ENCODE data around the gene REEP5.

Gene REEP5

DNA sequence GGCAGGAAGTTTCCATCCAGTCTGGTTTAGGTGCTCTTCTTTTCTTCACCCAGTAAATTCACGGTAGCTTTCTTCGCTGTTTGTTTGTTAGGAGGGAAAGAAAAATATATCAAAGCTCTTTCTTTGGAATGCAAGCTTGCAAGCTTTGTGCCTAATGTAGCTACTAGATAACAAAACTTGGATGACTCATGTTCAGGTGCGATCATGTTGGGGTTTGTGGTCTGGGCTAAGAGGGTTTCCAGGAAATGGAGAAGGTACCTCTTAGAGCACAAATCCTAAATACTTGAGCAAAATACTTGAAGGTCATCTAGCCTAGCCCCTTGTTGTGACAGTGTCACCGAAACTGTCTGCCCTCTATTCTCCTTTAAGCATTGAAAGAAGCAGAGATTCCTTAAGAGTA, 43.3 kb downstream of the REEP5 start:
- H3K4me1 ChIP-seq (ENCODE audit: control insufficient read depth in 1 of 2, insufficient read depth in 2 of 2, low read length in 2 of 2): no peaks in the 10 kb centered on the region
- H3K27ac ChIP-seq (ENCODE audit: low read length): no peak overlapping the region
- H3K27me3 ChIP-seq (ENCODE audit: low read depth, low read length): no peaks in the 10 kb centered on the region
- H3K4me3 ChIP-seq (ENCODE audit: low read depth in 1 of 2, low read length in 2 of 2): no peak overlapping the region
- H3K9me3 ChIP-seq (ENCODE audit: control insufficient read depth in 1 of 2, low read length in 2 of 2): no peaks in the 10 kb centered on the region
- peaks cover 34 to 36% of the 10 kb centered on the region in 2 donors for H3K36me3 ChIP-seq (ENCODE audit: control insufficient read depth in 1 of 2, insufficient read depth in 2 of 2, low read length in 2 of 2)

GRCh38 chr5:112878101-112878500, 43.9 kb downstream of the REEP5 start:
- Histone ChIP-seq H3K27ac (ENCODE audit: low read length) (no peak overlapping the region), H3K9me3 (ENCODE audit: control insufficient read depth in 1 of 2, low read length in 2 of 2) (no peaks in the 10 kb centered on the region), H3K27me3 (ENCODE audit: low read depth, low read length) (no peaks in the 10 kb centered on the region), H3K36me3 (ENCODE audit: control insufficient read depth in 1 of 2, insufficient read depth in 2 of 2, low read length in 2 of 2) (peaks cover 28 to 36% of the 10 kb centered on the region in 2 donors), H3K4me1 (ENCODE audit: control insufficient read depth in 1 of 2, insufficient read depth in 2 of 2, low read length in 2 of 2) (no peaks in the 10 kb centered on the region), H3K4me3 (ENCODE audit: low read depth in 1 of 2, low read length in 2 of 2) (no peak overlapping the region)

GRCh38 chr5:112876362-112876761, 45.7 kb downstream of the REEP5 start:
- H3K36me3 ChIP-seq (ENCODE audit: control insufficient read depth in 1 of 2, insufficient read depth in 2 of 2, low read length in 2 of 2): peaks cover 27% of the 10 kb centered on the region in 2 donors

DNA sequence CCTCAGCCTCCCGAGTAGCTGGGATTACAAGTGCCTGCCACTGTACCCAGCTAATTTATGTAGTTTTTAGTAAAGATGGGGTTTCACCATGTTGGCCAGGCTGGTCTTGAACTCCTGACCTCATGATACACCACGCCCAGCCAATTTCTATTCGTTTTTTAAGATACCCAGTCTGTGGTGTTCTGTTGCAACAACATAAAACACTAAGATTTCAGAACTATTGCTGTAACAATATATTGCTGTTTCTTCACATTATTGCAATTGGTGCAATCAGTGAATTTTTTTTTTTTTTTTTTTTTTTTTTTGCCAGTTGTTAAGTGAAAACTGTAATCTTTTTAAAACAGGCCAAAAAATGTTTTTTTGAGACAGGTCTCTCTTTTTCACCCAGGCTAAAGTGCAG, 51.1 kb downstream of the REEP5 start:
- no peak overlapping the region for H3K4me3 ChIP-seq (ENCODE audit: low read depth in 1 of 2, low read length in 2 of 2)
- no peaks in the 10 kb centered on the region for H3K9me3 ChIP-seq (ENCODE audit: control insufficient read depth in 1 of 2, low read length in 2 of 2)
- H3K27me3 ChIP-seq (ENCODE audit: low read depth, low read length): no peaks in the 10 kb centered on the region
- peaks cover 22 to 52% of the 10 kb centered on the region in 2 donors for H3K36me3 ChIP-seq (ENCODE audit: control insufficient read depth in 1 of 2, insufficient read depth in 2 of 2, low read length in 2 of 2)
- no peak overlapping the region for H3K27ac ChIP-seq (ENCODE audit: low read length)
- no peaks in the 10 kb centered on the region for H3K4me1 ChIP-seq (ENCODE audit: control insufficient read depth in 1 of 2, insufficient read depth in 2 of 2, low read length in 2 of 2)

More at GRCh38 chr5:112876362-112876761, 45.7 kb downstream of the REEP5 start:
- H3K27me3 ChIP-seq (ENCODE audit: low read depth, low read length): no peaks in the 10 kb centered on the region
- no peaks in the 10 kb centered on the region for H3K4me1 ChIP-seq (ENCODE audit: control insufficient read depth in 1 of 2, insufficient read depth in 2 of 2, low read length in 2 of 2)
- H3K9me3 ChIP-seq (ENCODE audit: control insufficient read depth in 1 of 2, low read length in 2 of 2): no peaks in the 10 kb centered on the region
- H3K4me3 ChIP-seq (ENCODE audit: low read depth in 1 of 2, low read length in 2 of 2): no peak overlapping the region
- H3K27ac ChIP-seq (ENCODE audit: low read length): no peak overlapping the region

GRCh38 chr5:112869948-112870347, 52.1 kb downstream of the REEP5 start:
- Histone ChIP-seq H3K27me3 (ENCODE audit: low read depth, low read length) (no peaks in the 10 kb centered on the region), H3K36me3 (ENCODE audit: control insufficient read depth in 1 of 2, insufficient read depth in 2 of 2, low read length in 2 of 2) (peaks cover 23 to 53% of the 10 kb centered on the region in 2 donors), H3K4me1 (ENCODE audit: control insufficient read depth in 1 of 2, insufficient read depth in 2 of 2, low read length in 2 of 2) (no peaks in the 10 kb centered on the region), H3K4me3 (ENCODE audit: low read depth in 1 of 2, low read length in 2 of 2) (no peak overlapping the region), H3K27ac (ENCODE audit: low read length) (no peak overlapping the region), H3K9me3 (ENCODE audit: control insufficient read depth in 1 of 2, low read length in 2 of 2) (no peaks in the 10 kb centered on the region)

GRCh38 chr5:112867411-112867810, 54.6 kb downstream of the REEP5 start:
- Histone ChIP-seq H3K27me3 (ENCODE audit: low read depth, low read length) (no peaks in the 10 kb centered on the region), H3K36me3 (ENCODE audit: control insufficient read depth in 1 of 2, insufficient read depth in 2 of 2, low read length in 2 of 2) (peaks cover 32 to 50% of the 10 kb centered on the region in 2 donors), H3K4me3 (ENCODE audit: low read depth in 1 of 2, low read length in 2 of 2) (no peak overlapping the region), H3K4me1 (ENCODE audit: control insufficient read depth in 1 of 2, insufficient read depth in 2 of 2, low read length in 2 of 2) (peaks cover 3 to 18% of the 10 kb centered on the region in 2 donors), H3K9me3 (ENCODE audit: control insufficient read depth in 1 of 2, low read length in 2 of 2) (no peaks in the 10 kb centered on the region), H3K27ac (ENCODE audit: low read length) (no peak overlapping the region)

DNA sequence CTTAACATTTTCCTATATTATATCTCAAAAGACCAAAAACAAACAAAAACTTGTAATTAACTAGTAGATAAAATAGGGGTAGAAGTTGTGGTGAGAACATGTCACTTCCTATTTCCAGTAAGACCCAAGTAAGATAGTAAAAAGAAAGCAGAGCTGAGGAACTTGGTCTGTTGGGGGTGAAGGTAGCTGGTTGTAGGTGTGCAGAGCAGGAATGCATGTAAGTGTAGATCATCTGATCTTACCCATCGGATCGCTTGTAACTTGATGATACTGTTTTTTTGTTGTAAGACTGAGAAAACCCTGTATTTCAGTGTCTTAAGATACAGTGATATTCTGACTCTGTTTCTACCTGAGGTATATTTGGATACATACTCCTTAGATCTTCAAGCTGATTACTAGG, 55.3 kb downstream of the REEP5 start:
- no peak overlapping the region for H3K27ac ChIP-seq (ENCODE audit: low read length)
- H3K9me3 ChIP-seq (ENCODE audit: control insufficient read depth in 1 of 2, low read length in 2 of 2): no peaks in the 10 kb centered on the region
- no peaks in the 10 kb centered on the region for H3K27me3 ChIP-seq (ENCODE audit: low read depth, low read length)
- H3K36me3 ChIP-seq (ENCODE audit: control insufficient read depth in 1 of 2, insufficient read depth in 2 of 2, low read length in 2 of 2): peaks cover 32 to 50% of the 10 kb centered on the region in 2 donors
- H3K4me3 ChIP-seq (ENCODE audit: low read depth in 1 of 2, low read length in 2 of 2): no peak overlapping the region
- peaks cover 6 to 25% of the 10 kb centered on the region in 2 donors for H3K4me1 ChIP-seq (ENCODE audit: control insufficient read depth in 1 of 2, insufficient read depth in 2 of 2, low read length in 2 of 2)

GRCh38 chr5:112865128-112865527, 56.9 kb downstream of the REEP5 start:
- Histone ChIP-seq H3K4me3 (ENCODE audit: low read depth in 1 of 2, low read length in 2 of 2) (no peak overlapping the region), H3K4me1 (ENCODE audit: control insufficient read depth in 1 of 2, insufficient read depth in 2 of 2, low read length in 2 of 2) (peaks cover 6 to 25% of the 10 kb centered on the region in 2 donors), H3K27me3 (ENCODE audit: low read depth, low read length) (no peaks in the 10 kb centered on the region), H3K36me3 (ENCODE audit: control insufficient read depth in 1 of 2, insufficient read depth in 2 of 2, low read length in 2 of 2) (peaks cover 32 to 49% of the 10 kb centered on the region in 2 donors), H3K27ac (ENCODE audit: low read length) (no peak overlapping the region), H3K9me3 (ENCODE audit: control insufficient read depth in 1 of 2, low read length in 2 of 2) (no peaks in the 10 kb centered on the region)

GRCh38 chr5:112863549-112863948, 58.5 kb downstream of the REEP5 start:
- Histone ChIP-seq H3K9me3 (ENCODE audit: control insufficient read depth in 1 of 2, low read length in 2 of 2) (no peaks in the 10 kb centered on the region), H3K36me3 (ENCODE audit: control insufficient read depth in 1 of 2, insufficient read depth in 2 of 2, low read length in 2 of 2) (peaks cover 32 to 35% of the 10 kb centered on the region in 2 donors), H3K4me3 (ENCODE audit: low read depth in 1 of 2, low read length in 2 of 2) (no peak overlapping the region), H3K27me3 (ENCODE audit: low read depth, low read length) (no peaks in the 10 kb centered on the region), H3K27ac (ENCODE audit: low read length) (no peak overlapping the region), H3K4me1 (ENCODE audit: control insufficient read depth in 1 of 2, insufficient read depth in 2 of 2, low read length in 2 of 2) (peaks cover 6 to 25% of the 10 kb centered on the region in 2 donors)

DNA sequence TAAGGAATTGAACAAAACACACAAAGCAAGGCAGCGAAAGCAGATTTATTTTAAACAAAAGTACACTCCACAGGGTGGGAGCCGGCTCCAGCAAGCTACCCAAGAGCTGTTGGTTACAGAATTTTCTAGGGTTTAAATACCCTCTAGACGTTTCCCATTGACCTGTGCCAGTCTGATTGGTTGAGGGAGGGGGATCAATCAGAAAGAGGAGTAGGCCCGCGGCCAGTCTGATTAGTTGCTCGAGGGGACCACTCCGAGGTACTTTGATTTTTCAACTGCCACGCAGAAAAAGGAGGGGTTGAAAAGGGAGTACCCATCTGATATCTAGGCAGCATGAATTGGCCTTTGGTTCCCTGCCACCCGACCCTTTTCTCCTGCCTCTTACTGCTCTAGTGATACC, 59.9 kb downstream of the REEP5 start:
- H3K27ac ChIP-seq (ENCODE audit: low read length): peak overlapping the region; percentile 95
- peaks cover 6 to 25% of the 10 kb centered on the region in 2 donors for H3K4me1 ChIP-seq (ENCODE audit: control insufficient read depth in 1 of 2, insufficient read depth in 2 of 2, low read length in 2 of 2)
- no peaks in the 10 kb centered on the region for H3K27me3 ChIP-seq (ENCODE audit: low read depth, low read length)
- H3K36me3 ChIP-seq (ENCODE audit: control insufficient read depth in 1 of 2, insufficient read depth in 2 of 2, low read length in 2 of 2): peaks cover 20 to 25% of the 10 kb centered on the region in 2 donors
- H3K4me3 ChIP-seq (ENCODE audit: low read depth in 1 of 2, low read length in 2 of 2): peak overlapping the region; percentile 85 to 99
- H3K9me3 ChIP-seq (ENCODE audit: control insufficient read depth in 1 of 2, low read length in 2 of 2): no peaks in the 10 kb centered on the region

GRCh38 chr5:112861638-112861985, 60.4 kb downstream of the REEP5 start:
- Histone ChIP-seq H3K36me3 (ENCODE audit: control insufficient read depth in 1 of 2, insufficient read depth in 2 of 2, low read length in 2 of 2) (peaks cover 17 to 20% of the 10 kb centered on the region in 2 donors), H3K4me1 (ENCODE audit: control insufficient read depth in 1 of 2, insufficient read depth in 2 of 2, low read length in 2 of 2) (peaks cover 6 to 25% of the 10 kb centered on the region in 2 donors), H3K9me3 (ENCODE audit: control insufficient read depth in 1 of 2, low read length in 2 of 2) (no peaks in the 10 kb centered on the region), H3K4me3 (ENCODE audit: low read depth in 1 of 2, low read length in 2 of 2) (peak overlapping the region; percentile 85 to 99), H3K27me3 (ENCODE audit: low read depth, low read length) (no peaks in the 10 kb centered on the region), H3K27ac (ENCODE audit: low read length) (peak overlapping the region; percentile 95)

DNA sequence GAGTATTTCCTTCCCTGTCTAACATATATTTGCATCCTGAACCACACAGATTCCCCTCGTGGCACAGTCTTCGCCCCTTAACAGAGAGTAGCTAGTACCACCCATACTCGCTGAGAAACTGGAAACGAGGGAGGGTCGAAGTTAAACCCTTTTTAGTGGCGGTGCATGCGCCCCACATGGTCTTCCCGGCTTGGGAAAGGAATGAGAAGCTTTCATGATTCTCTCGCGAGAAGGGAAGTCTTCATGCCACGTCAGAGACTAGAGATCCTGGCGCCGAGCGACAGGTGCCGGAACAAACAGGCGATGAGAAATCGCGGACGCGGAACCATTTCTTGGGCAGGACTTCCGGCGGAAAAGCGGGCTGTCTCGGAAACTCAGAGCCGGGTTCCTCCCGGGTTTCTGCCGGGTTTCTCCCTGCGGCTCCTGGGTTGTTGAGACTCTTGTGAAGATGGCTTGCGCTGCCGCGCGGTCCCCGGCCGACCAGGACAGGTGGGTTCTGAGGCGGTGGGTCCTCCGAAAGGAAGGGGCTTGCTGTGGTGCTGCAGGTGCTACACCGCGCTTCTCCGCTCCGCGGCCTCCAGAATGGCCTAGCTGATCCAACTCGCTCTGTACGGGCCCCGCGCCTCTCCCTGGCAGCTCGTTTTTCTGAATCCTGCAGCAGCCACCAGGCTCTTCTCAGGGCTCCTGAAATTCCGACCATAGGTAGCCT, 60.9 kb downstream of the REEP5 start, which contains the start of gene SRP19:
SRP19 (plus strand) TSS at position 359 of the 709 bp plus-strand sequence; CDS start at position 449, 90 bp downstream.
- peaks cover under 1% of the 10 kb centered on the region for H3K27me3 ChIP-seq (ENCODE audit: low read depth, low read length)
- peaks cover 15% of the 10 kb centered on the region in 2 donors for H3K36me3 ChIP-seq (ENCODE audit: control insufficient read depth in 1 of 2, insufficient read depth in 2 of 2, low read length in 2 of 2)
- peaks cover 6 to 25% of the 10 kb centered on the region in 2 donors for H3K4me1 ChIP-seq (ENCODE audit: control insufficient read depth in 1 of 2, insufficient read depth in 2 of 2, low read length in 2 of 2)
- no peaks in the 10 kb centered on the region for H3K9me3 ChIP-seq (ENCODE audit: control insufficient read depth in 1 of 2, low read length in 2 of 2)
- peak within 1 kb of the TSS; percentile 85 to 99 for H3K4me3 ChIP-seq (ENCODE audit: low read depth in 1 of 2, low read length in 2 of 2)
- peak within 1 kb of the TSS; percentile 95 for H3K27ac ChIP-seq (ENCODE audit: low read length)
